Endometrial microvascular endothelial cells (primary cell): ENCODE data around the gene PARD3. TPM values are rescaled to one million over a fixed set of nuclear protein-coding genes. Genes with fewer than 3 reads are reported as not detected.
"Not testable (repeated sequence)": the region's sequence is repeated elsewhere in the genome, so short reads cannot be mapped to it uniquely, and the experiment has no call there.

Experiments
- in situ Hi-C: cut with HindIII; loops from 2 replicates; pipeline ENCODE4 v1.10.0; 2017; ENCODE audit warnings: low sequenced_read_pairs, low pct_unique_long_range_greater_than_20kb; ENCODE audit errors: inconsistent ontology term
- total RNA-seq: library from RNA; depleted of rRNA; stranded (reverse); fragments of >200 nt; gene quantifications from one replicate; pipeline ENCODE4 v1.2.3, GENCODE V29; 2015; ENCODE audit errors: inconsistent ontology term

The PARD3 gene
- total RNA-seq, 1 donor from 2014 or later = 21.5 TPM

- in situ Hi-C loops = no loop called here
Observed at GRCh38 chr10:34280599-34281374, 534.3 kb downstream of the PARD3 start.

- in situ Hi-C loops = no loop called here
Observed at GRCh38 chr10:34275626-34276130, 539.4 kb downstream of the PARD3 start.

- in situ Hi-C loops = no loop called here
Observed at GRCh38 chr10:34274906-34275305, 540.2 kb downstream of the PARD3 start.

GRCh38 chr10:34273340-34273739 lies 541.8 kb downstream of the PARD3 start:
- in situ Hi-C loops = no loop called here

- in situ Hi-C loops = no loop called here
Observed at GRCh38 chr10:34272316-34272715, 542.8 kb downstream of the PARD3 start.

- in situ Hi-C loops = not testable (repeated sequence)
Observed at GRCh38 chr10:34268410-34268809, 546.7 kb downstream of the PARD3 start.

GRCh38 chr10:34262985-34263384 lies 552.1 kb downstream of the PARD3 start:
- in situ Hi-C loops = no loop called here

- in situ Hi-C loops = no loop called here
Observed at GRCh38 chr10:34260904-34261303, 554.2 kb downstream of the PARD3 start.

GRCh38 chr10:34256216-34256615 lies 558.9 kb downstream of the PARD3 start:
- in situ Hi-C loops = no loop called here

GRCh38 chr10:34255035-34255434 lies 560.1 kb downstream of the PARD3 start:
- in situ Hi-C loops = no loop called here

GRCh38 chr10:34254596-34254995 lies 560.5 kb downstream of the PARD3 start:
- in situ Hi-C loops = no loop called here

GRCh38 chr10:34252111-34252510 lies 563.0 kb downstream of the PARD3 start:
- in situ Hi-C loops = no loop called here

- in situ Hi-C loops = no loop called here
Observed at GRCh38 chr10:34251177-34251576, 563.9 kb downstream of the PARD3 start.

- in situ Hi-C loops = no loop called here
Observed at GRCh38 chr10:34250722-34251121, 564.4 kb downstream of the PARD3 start.

- in situ Hi-C loops = no loop called here
Observed at GRCh38 chr10:34249634-34250033, 565.5 kb downstream of the PARD3 start.

GRCh38 chr10:34247560-34247959 lies 567.5 kb downstream of the PARD3 start:
- in situ Hi-C loops = no loop called here

GRCh38 chr10:34244756-34245484 lies 570.2 kb downstream of the PARD3 start:
- in situ Hi-C loops = no loop called here

GRCh38 chr10:34241226-34242000 lies 573.7 kb downstream of the PARD3 start:
- in situ Hi-C loops = no loop called here

- in situ Hi-C loops = no loop called here
Observed at GRCh38 chr10:34240039-34240438, 575.1 kb downstream of the PARD3 start.
